GM12878 (cell line): ENCODE measurements around the gene SRL. TPM values are rescaled to one million over a fixed set of nuclear protein-coding genes. Genes with fewer than 3 reads are reported as not detected.

Experiments used
- ATAC-seq: fragments of 200-7000 bp; cut with Tn5 transposase; 3 replicates; pipeline ENCODE4 v1.9.1; 2020; ENCODE audit warnings: mild to moderate bottlenecking, moderate library complexity
- BruUV-seq: library from RNA; stranded (reverse); fragments of 400-500 nt; replicated peaks from 2 replicates; lab custom pipeline; 2021; lab: Mats Ljungman, UMichigan
- CTCF ChIA-PET: fragments of 300-600 bp; sonication (Branson Sonifier 250); formaldehyde crosslinking; extraction: SDS; loops from one replicate; lab custom pipeline; 2021; ENCODE audit warnings: inconsistent platforms; lab: Yijun Ruan, JAX
- POLR2A ChIA-PET: fragments of 350-600 bp; formaldehyde crosslinking; extraction: SDS; loops from one replicate; lab custom pipeline; 2021; ENCODE audit warnings: inconsistent platforms; lab: Charles Lee
- RAD21 ChIA-PET: fragments of 300-600 bp; sonication (Branson Sonifier 250); formaldehyde crosslinking; loops from one replicate; lab custom pipeline; 2023; ENCODE audit warnings: antibody characterized with exemption; ENCODE audit not compliant: unreplicated experiment; lab: Charles Lee
- SMC1A ChIA-PET: fragments of 300-600 bp; sonication (Branson Sonifier 250); formaldehyde crosslinking; loops from one replicate; lab custom pipeline; 2023; ENCODE audit not compliant: unreplicated experiment, uncharacterized antibody; lab: Charles Lee
- DNase-seq: peaks from one replicate; pipeline ENCODE4 v3.0.0-alpha.2; 2011; ENCODE audit warnings: low read depth, low spot score
- FAIRE-seq: peaks from 3 replicates; lab custom pipeline; 2011; peaks lifted over from hg19 to GRCh38; lab: Jason Lieb, UNC
- H2AFZ ChIP-seq: 2 replicates; pipeline ENCODE4 v1.6.0; 2011; ENCODE audit warnings: low read depth, low read length, control low read depth; ENCODE audit not compliant: control insufficient read depth
- H3K27ac ChIP-seq: 2 replicates; pipeline ENCODE4 v1.5.1; 2011; ENCODE audit warnings: control low read depth; ENCODE audit not compliant: control insufficient read depth, insufficient read depth
- H3K27me3 ChIP-seq, 2 experiments: replicated peaks in 1 of 2; 2 replicates each; pipeline versions ENCODE4 v1.6.0 to v1.6.1; 2011; ENCODE audit warnings: low read length in 1 of 2; ENCODE audit not compliant: control insufficient read depth in 2 of 2, insufficient read depth in 2 of 2
- H3K36me3 ChIP-seq, 2 experiments: 2 replicates each; pipeline ENCODE4 v1.5.1; 2011; ENCODE audit warnings: low read length in 1 of 2; ENCODE audit not compliant: control insufficient read depth in 2 of 2, insufficient read depth in 2 of 2
- H3K4me1 ChIP-seq: 2 replicates; pipeline ENCODE4 v1.6.1; 2011; ENCODE audit warnings: mild to moderate bottlenecking, low read length, moderate library complexity, mixed read lengths; ENCODE audit not compliant: control insufficient read depth, insufficient read depth
- H3K4me2 ChIP-seq: 2 replicates; pipeline ENCODE4 v1.6.0; 2011; ENCODE audit warnings: control low read depth; ENCODE audit not compliant: control insufficient read depth, insufficient read depth
- H3K4me3 ChIP-seq: fragments of 200-600 bp; sonication (generic); 2 replicates; pipeline ENCODE4 v1.5.1; 2016
- H3K79me2 ChIP-seq: 2 replicates; pipeline ENCODE4 v1.6.0; 2011; ENCODE audit warnings: low read length; ENCODE audit not compliant: control insufficient read depth, insufficient read depth
- H3K9ac ChIP-seq: 2 replicates; pipeline ENCODE4 v1.8.0; 2011; ENCODE audit warnings: low read length, control low read depth, mixed read lengths; ENCODE audit not compliant: control insufficient read depth, insufficient read depth
- H3K9me3 ChIP-seq: replicated peaks from 3 replicates; pipeline ENCODE4 v1.5.1; 2011; ENCODE audit warnings: mild to moderate bottlenecking, low read length; ENCODE audit not compliant: control insufficient read depth, insufficient read depth
- H4K20me1 ChIP-seq: 2 replicates; pipeline ENCODE4 v1.6.0; 2011; ENCODE audit not compliant: control insufficient read depth, insufficient read depth
- FOXM1 ChIP-seq: IDR thresholded peaks from 2 replicates; pipeline ENCODE4 v1.6.1; 2012; ENCODE audit warnings: low read depth, mild to moderate bottlenecking, inconsistent platforms, low read length, moderate library complexity
- IRF4 ChIP-seq: IDR thresholded peaks from 2 replicates; pipeline ENCODE4 v1.6.1; 2011; ENCODE audit warnings: low read depth, low read length
- LARP7 ChIP-seq: fragments of 450-650 bp; IDR thresholded peaks from 2 replicates; pipeline ENCODE4 v1.6.1; 2017; ENCODE audit warnings: mild to moderate bottlenecking
- NR2C1 ChIP-seq: fragments of 450-650 bp; IDR thresholded peaks from 2 replicates; pipeline ENCODE4 v1.6.1; 2017; ENCODE audit warnings: antibody characterized with exemption, mild to moderate bottlenecking, moderate library complexity
- SRF ChIP-seq, 2 experiments: IDR thresholded peaks; 2 replicates each; pipeline ENCODE4 v1.6.1; 2011; ENCODE audit warnings: low read depth in 2 of 2, low read length in 2 of 2, mild to moderate bottlenecking in 1 of 2, moderate library complexity in 1 of 2
- STAT3 ChIP-seq: IDR thresholded peaks from 2 replicates; pipeline ENCODE4 v1.6.1; 2011; ENCODE audit warnings: low read depth, low read length, improper control_type of control experiment
- YY1 ChIP-seq: IDR thresholded peaks from 2 replicates; pipeline ENCODE4 v1.6.1; 2011; ENCODE audit warnings: low read depth, mild to moderate bottlenecking, low read length
- WGBS: methylation state at CpG from one replicate; pipeline ENCODE4 v1.1.6; 2016; ENCODE audit warnings: low lambda C conversion rate; ENCODE audit not compliant: insufficient replicate concordance, insufficient coverage; ENCODE audit errors: missing lambda C conversion rate; 5-methylcytosine and 5-hydroxymethylcytosine counted together
- in situ Hi-C: fragments of 300-500 bp; cut with MboI; formaldehyde crosslinking; loops from 9 replicates; pipeline ENCODE4 v1.14.3; 2018; ENCODE audit warnings: mixed read lengths
- intact Hi-C: fragments of 100-400 bp; cut with micrococcal nuclease; formaldehyde crosslinking; loops from one replicate; pipeline ENCODE4 v1.14.2; 2022; ENCODE audit not compliant: unreplicated experiment
- polyA plus RNA-seq, 11 experiments: library from polyadenylated mRNA; depleted of rRNA in 4 of 11; unstranded in 6 of 11; stranded (reverse) in 5 of 11; fragments of >200 nt; fragmentation: Nextera tagmentation in 4 of 11; fragmentation: Illumina TruSeq in 1 of 11; extraction: Ambion mirVana in 4 of 11; extraction: Trizol in 1 of 11; gene quantifications; 1 replicate in 1 of 11; 2 replicates in 10 of 11; pipeline versions ENCODE4 v1.2.1 to v1.2.3, GENCODE V29; 2011 to 2016; ENCODE audit warnings: inconsistent platforms in 2 of 11, missing spikeins in 2 of 11, low read depth in 1 of 11
- total RNA-seq, 4 experiments: library from RNA; depleted of rRNA in 3 of 4; stranded (reverse); fragments of >200 nt in 3 of 4; fragmentation: Illumina TruSeq in 1 of 4; extraction: Trizol in 1 of 4; gene quantifications; 2 replicates each; pipeline versions ENCODE4 v1.2.1 to v1.2.3, GENCODE V29; 2013 to 2021
- TF ChIP-seq, protein P1 (sequence below): IDR thresholded peaks from 2 replicates; pipeline ENCODE4 v1.6.1; 2012; ENCODE audit warnings: low read depth, low read length, improper control_type of control experiment

SRL gene
- total and polyA plus RNA-seq, 10 of the 15 experiments (the other 5 are each of a cell fraction or from before 2014, with no cell fraction given), result not detected

DNA sequence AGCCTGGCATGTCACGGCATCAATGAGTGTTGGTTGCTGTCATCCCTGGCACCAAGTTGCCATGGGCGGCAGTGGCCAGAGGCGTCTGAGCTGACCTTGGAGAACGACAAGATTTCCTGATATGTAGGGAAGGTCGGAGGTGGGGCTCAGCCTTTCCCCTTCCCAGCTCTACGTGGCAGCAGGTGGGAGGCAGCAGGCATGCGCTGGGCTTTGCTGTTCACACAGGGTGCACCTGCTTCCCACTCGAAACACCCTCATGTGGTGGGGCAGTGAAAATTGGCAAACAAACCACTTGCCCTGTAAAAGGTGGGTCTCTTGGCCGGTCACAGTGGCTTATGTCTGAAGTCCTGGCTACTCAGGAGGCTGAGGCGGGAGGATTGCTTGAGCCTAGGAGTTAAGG, 43.3 kb upstream of the SRL start:
- H3K27me3 ChIP-seq, result no peaks in the 10 kb centered on the region; a peak in 1 of 4 replicates
- ChIA-PET SMC1A (no interaction called here), RAD21 (no interaction called here)
- no peak for ATAC-seq
- no peak overlapping the region for H3K9ac ChIP-seq
- H3K4me2 ChIP-seq, result no peak overlapping the region
- no peak overlapping the region for H3K27ac ChIP-seq
- DNase-seq, result no peak
- H4K20me1 ChIP-seq, result no peaks in the 10 kb centered on the region
- TF ChIP-seq SRF (IDR thresholded peaks at IDR 0.05; ENCODE audit: low read depth in 2 of 2, low read length in 2 of 2) (no peak), YY1 (no peak), FOXM1 (no peak), LARP7 (no peak), NR2C1 (no peak), STAT3 (no peak), IRF4 (no peak)
- TF ChIP-seq, protein P1, sequence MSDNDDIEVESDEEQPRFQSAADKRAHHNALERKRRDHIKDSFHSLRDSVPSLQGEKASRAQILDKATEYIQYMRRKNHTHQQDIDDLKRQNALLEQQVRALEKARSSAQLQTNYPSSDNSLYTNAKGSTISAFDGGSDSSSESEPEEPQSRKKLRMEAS, result no peak
- TF ChIP-seq, all 136 proteins: peak for 0
- no peak overlapping the region for H3K4me3 ChIP-seq
- BruUV-seq, result no TSS peak
- intact Hi-C loops, result no loop called here
- H3K4me1 ChIP-seq, result peaks cover 3% of the 10 kb centered on the region; the same call in 1 of the 2 replicates
- H3K9me3 ChIP-seq, result no peaks in the 10 kb centered on the region
- H3K79me2 ChIP-seq, result no peaks in the 10 kb centered on the region
- ChIA-PET CTCF (interaction anchor here (0.6 to 2.2 kb wide), 3 partner anchors 25 to 45 kb away, joined by 3 to 7 read pairs (median 3); no protein-coding TSS in a partner anchor), POLR2A (interaction anchor here (0.7 kb wide), 2 partner anchors 44 to 47 kb away, joined by 3 to 10 read pairs; no protein-coding TSS in a partner anchor)
- 79% methylated on average over 10 of the region's 10 CpGs for WGBS
- no peak overlapping the region for H2AFZ ChIP-seq
- FAIRE-seq, result no peak
- H3K36me3 ChIP-seq, result no peaks in the 10 kb centered on the region
- in situ Hi-C loops, result loop anchor here (5.0 kb wide), 2 partner anchors 47 to 112 kb away; no protein-coding TSS in a partner anchor
